Fibroblast of the aortic adventitia (primary cell): ENCODE data around the gene TRIM32. TPM values are rescaled to one million over a fixed set of nuclear protein-coding genes. Genes with fewer than 3 reads are reported as not detected.
A peak's percentile ranks its signal among the peaks of the same experiment; 100 is the strongest.

Experiments
- DNase-seq: peaks from one replicate; pipeline ENCODE4 v3.0.0-alpha.2; 2010; ENCODE audit warnings: low read depth
- H3K4me3 ChIP-seq: 2 replicates; pipeline ENCODE4 v1.5.1; 2011; ENCODE audit warnings: low read depth, mild to moderate bottlenecking, control low read depth, low read length, moderate library complexity
- total RNA-seq: library from RNA; depleted of rRNA; stranded (reverse); fragments of >200 nt; gene quantifications from 2 replicates; pipeline ENCODE4 v1.2.3, GENCODE V29; 2012; ENCODE audit warnings: low replicate concordance
- TF ChIP-seq, protein P1 (sequence below): IDR thresholded peaks from 2 replicates; pipeline ENCODE4 v1.5.1; 2011; ENCODE audit warnings: mild to moderate bottlenecking, low read length, control low read depth, inconsistent platforms; ENCODE audit not compliant: insufficient read depth

TRIM32 gene
- total RNA-seq, 1 donor: 31.5 TPM

DNA sequence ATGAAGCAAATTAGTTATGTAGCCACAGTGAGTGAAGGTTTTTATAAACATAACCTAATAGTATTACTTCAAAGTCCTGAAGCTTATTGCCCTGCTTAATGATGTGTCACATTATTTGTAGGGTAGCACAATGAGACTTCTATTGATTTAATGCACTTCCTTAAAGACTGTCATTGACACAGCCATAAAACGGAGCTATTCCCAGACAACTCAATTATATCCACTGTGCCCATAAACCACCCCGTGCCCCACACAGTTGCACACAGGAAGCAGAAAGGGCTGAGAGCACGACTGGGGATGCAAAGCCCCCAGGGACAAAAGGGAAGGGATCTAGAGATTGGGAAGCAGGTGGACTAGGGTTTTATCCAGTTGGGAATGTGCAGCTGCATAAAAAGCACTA lies 37.0 kb downstream of the TRIM32 start:
- no peak for DNase-seq
- no peak overlapping the region for H3K4me3 ChIP-seq
- TF ChIP-seq, protein P1, sequence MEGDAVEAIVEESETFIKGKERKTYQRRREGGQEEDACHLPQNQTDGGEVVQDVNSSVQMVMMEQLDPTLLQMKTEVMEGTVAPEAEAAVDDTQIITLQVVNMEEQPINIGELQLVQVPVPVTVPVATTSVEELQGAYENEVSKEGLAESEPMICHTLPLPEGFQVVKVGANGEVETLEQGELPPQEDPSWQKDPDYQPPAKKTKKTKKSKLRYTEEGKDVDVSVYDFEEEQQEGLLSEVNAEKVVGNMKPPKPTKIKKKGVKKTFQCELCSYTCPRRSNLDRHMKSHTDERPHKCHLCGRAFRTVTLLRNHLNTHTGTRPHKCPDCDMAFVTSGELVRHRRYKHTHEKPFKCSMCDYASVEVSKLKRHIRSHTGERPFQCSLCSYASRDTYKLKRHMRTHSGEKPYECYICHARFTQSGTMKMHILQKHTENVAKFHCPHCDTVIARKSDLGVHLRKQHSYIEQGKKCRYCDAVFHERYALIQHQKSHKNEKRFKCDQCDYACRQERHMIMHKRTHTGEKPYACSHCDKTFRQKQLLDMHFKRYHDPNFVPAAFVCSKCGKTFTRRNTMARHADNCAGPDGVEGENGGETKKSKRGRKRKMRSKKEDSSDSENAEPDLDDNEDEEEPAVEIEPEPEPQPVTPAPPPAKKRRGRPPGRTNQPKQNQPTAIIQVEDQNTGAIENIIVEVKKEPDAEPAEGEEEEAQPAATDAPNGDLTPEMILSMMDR: no peak

DNA sequence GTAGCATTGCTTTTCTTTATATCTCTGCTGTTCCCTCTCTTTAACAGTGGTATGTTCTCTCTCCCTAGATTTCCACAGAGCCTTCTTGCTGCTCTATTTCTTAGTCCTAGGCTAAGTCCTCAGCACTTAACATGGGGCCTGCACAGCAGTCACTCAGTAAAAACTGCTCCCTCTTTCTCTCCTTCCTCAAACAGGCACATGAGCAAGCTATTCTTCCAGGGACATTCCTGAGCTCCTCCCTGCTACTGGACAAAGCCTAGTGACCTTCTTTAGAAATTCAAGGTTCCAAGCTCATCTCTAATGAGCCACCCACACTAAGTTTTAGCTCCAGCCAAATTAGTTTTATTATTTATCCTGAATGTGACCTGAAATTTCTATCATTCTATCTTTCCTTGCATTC lies 39.5 kb downstream of the TRIM32 start:
- no peak for DNase-seq
- H3K4me3 ChIP-seq: no peak overlapping the region
- TF ChIP-seq, protein P1: no peak

DNA sequence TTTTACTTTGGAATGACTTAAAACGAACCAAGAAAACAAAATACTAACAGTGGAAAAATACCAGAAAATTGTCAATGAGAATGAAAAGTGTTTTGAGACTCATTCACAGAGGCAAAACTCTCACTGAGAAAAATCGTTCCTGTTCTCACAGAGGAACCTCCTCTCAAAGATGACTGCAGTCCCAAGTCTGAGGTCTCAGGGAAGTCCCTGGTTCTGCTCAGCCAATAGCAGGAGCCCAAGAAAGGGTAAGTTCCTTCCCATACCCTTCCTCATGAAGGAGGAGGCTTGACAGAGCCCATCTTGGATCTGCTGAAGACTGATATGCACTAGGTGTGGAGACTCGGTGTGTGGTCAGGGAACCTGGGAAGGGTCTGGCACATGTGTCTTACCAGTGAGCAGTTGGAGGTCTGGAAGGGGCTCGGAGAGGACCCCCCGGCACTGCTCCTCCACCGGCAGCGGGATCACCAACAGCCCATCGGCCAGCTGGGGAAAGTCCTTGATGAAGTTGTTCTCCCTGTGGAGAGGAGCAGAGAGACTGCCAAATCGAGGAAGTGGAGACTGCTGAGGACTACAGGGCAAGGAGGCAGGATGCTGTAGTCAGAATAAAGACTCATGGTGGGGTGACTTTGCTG lies 46.0 kb downstream of the TRIM32 start:
- TF ChIP-seq, protein P1: no peak
- H3K4me3 ChIP-seq: no peak overlapping the region
- DNase-seq: no peak

DNA sequence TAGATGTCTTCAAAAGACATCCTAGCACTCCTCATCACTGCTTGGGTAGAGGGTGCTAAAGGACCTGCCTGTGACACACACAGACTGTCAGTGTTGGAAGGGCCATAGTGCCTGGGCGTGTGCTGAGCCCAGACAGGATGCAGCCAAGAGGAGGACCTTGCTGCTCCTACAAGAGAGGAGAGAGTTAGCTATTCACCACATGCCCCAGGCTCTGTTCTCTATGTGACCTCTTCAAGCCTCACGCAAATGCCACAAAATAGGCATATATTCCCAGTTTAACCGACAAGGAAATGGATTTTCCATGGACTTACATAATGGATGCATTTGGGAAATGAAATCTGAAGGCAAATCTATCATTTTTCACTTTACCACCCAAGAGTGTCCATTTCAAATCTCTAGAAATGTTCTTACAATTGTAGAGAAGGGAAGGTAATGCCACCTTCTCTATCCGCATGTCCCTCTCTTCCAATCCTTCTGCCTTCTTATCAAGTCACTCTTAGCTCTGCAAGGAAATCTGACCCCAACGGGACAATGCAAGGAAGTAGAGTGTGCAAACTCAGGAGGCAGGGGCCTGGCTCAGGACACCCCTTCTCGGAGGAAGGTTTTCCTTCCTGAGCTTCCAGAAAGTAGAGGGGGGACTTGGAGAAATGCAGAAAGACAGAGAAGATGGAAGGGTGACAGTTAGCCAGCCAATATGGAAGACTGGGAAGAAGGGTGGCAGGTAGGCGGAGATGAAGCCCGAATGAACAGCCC lies 49.5 kb downstream of the TRIM32 start:
- H3K4me3 ChIP-seq: no peak overlapping the region
- TF ChIP-seq, protein P1: no peak
- no peak for DNase-seq

DNA sequence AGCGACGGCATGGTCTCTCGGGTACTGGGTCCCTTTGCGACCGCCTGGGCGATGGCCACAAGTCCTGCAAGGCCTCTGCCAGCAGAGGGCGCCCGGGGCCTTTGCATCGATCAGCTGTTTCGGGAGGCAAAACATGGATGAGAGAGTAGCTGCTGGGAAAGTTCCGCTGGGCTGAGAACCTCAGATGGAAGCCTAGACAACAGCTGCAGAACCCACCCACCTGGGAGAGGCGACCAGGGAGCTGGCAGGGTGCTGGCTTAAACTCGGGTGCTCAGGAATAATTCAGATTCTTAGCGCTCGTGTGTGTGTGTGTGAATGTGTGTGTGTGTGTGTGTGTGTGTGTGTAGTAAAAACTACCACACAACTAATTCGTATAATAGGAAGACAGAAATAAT lies 50.0 kb downstream of the TRIM32 start:
- H3K4me3 ChIP-seq: no peak overlapping the region
- peak; percentile 67 for DNase-seq
- TF ChIP-seq, protein P1: peak; percentile 96

DNA sequence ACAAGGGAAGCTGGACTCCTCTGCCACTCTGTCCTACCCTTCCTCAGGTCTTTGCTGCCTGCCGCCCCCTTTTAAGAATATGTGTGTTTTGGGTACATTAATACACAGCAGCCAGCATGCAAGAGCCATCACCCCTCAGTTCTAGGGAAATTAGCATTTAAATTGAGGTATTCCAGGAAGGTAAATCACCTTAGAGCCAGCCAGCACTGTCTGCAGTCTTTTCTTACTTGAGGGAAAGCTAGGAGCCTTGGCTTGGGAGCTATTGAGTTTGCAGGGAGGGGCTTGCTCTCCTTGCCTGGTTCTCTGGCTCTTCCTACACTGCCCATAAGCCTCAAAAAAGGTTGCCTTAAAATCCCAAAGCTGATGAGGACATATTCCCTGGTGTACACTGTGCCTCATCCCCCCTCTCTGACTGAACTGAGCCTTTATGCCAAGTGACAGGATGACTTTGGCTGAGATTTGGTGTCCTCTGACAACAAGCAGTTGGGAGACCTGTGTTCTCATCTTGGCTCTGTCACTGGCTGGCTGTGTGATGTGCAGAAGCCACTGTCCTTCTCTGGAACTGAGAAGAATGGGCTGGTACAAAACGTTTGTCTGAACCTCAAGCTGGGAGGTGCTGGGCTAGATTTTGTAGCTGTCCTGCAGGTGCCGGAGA lies 54.1 kb downstream of the TRIM32 start:
- TF ChIP-seq, protein P1: no peak
- no peak overlapping the region for H3K4me3 ChIP-seq
- DNase-seq: no peak
